Measurements from ENCODE around the gene MYCBP2.

- no peak for TF ChIP-seq CTCF (conservative IDR thresholded peaks at IDR 0.05 in 1 of 2, IDR thresholded peaks at IDR 0.05 in 1 of 2; ENCODE audit: low read depth in 1 of 2, low read length in 2 of 2)
- no peak for TF ChIP-seq EZH2 (IDR thresholded peaks at IDR 0.05; ENCODE audit: low read length, missing control alignments)
These were observed 299.9 kb downstream of the MYCBP2 start, which contains the start of gene FBXL3 for GRCh38 chr13:77026861-77027621.

All from fibroblast of lung (primary cell).